Neuronal stem cell (in vitro differentiated cells): ENCODE data around the gene AACS.

ENCODE experiments used
- DNase-seq: peaks from one replicate; pipeline ENCODE4 v3.0.0-alpha.2; 2013; ENCODE audit warnings: low spot score
- H2AFZ ChIP-seq: one replicate; pipeline ENCODE4 v1.6.1; 2013; ENCODE audit warnings: mild to moderate bottlenecking, low read length, inconsistent platforms
- H2AK5ac ChIP-seq: 2 replicates; pipeline ENCODE4 v1.6.1; 2013; ENCODE audit warnings: low read depth, mild to moderate bottlenecking, inconsistent platforms, low read length, moderate library complexity, mixed read lengths
- H2BK120ac ChIP-seq: 2 replicates; pipeline ENCODE4 v1.6.1; 2013; ENCODE audit warnings: low read depth, mild to moderate bottlenecking, inconsistent platforms, low read length, moderate library complexity, mixed read lengths
- H2BK12ac ChIP-seq: one replicate; pipeline ENCODE4 v1.6.1; 2013; ENCODE audit warnings: low read length, inconsistent platforms
- H2BK15ac ChIP-seq: 2 replicates; pipeline ENCODE4 v1.6.1; 2013; ENCODE audit warnings: mild to moderate bottlenecking, low read length, inconsistent platforms, mixed read lengths
- H2BK5ac ChIP-seq: one replicate; pipeline ENCODE4 v1.6.1; 2013; ENCODE audit warnings: inconsistent platforms, mild to moderate bottlenecking, low read length, moderate library complexity
- H3K14ac ChIP-seq: one replicate; pipeline ENCODE4 v1.6.1; 2013; ENCODE audit warnings: low read length, inconsistent platforms
- H3K18ac ChIP-seq: 2 replicates; pipeline ENCODE4 v1.6.1; 2013; ENCODE audit warnings: low read length, inconsistent platforms
- H3K23ac ChIP-seq: 2 replicates; pipeline ENCODE4 v1.6.1; 2013; ENCODE audit warnings: low read depth, mild to moderate bottlenecking, mixed read lengths, low read length, inconsistent platforms; ENCODE audit not compliant: poor library complexity
- H3K27ac ChIP-seq: replicated peaks from 3 replicates; pipeline ENCODE4 v1.5.1; 2013; ENCODE audit warnings: low read length, inconsistent platforms
- H3K27me3 ChIP-seq, 3 experiments: 2 replicates each; pipeline ENCODE4 v1.6.1; 2013; ENCODE audit warnings: low read length in 3 of 3, mild to moderate bottlenecking in 2 of 3, inconsistent platforms in 1 of 3, low read depth in 1 of 3, mixed read lengths in 1 of 3, moderate library complexity in 1 of 3; ENCODE audit not compliant: control insufficient read depth in 3 of 3, insufficient read depth in 3 of 3
- H3K36me3 ChIP-seq, 2 donors: replicated peaks in 1 of 2; 2 replicates each; pipeline ENCODE4 v1.6.1; 2013; ENCODE audit warnings: low read length in 2 of 2; ENCODE audit not compliant: control insufficient read depth in 2 of 2, insufficient read depth in 2 of 2
- H3K4ac ChIP-seq: 2 replicates; pipeline ENCODE4 v1.6.1; 2013; ENCODE audit warnings: inconsistent platforms, mild to moderate bottlenecking, low read length, moderate library complexity
- H3K4me1 ChIP-seq, 2 donors: 1 replicate in 1 of 2; 2 replicates in 1 of 2; pipeline ENCODE4 v1.6.1; 2013; ENCODE audit warnings: low read length in 2 of 2, low read depth in 1 of 2; ENCODE audit not compliant: control insufficient read depth in 2 of 2, insufficient read depth in 1 of 2
- H3K4me2 ChIP-seq: one replicate; pipeline ENCODE4 v1.6.1; 2013; ENCODE audit warnings: mild to moderate bottlenecking, low read length, inconsistent platforms; ENCODE audit not compliant: insufficient read depth, poor library complexity, severe bottlenecking
- H3K4me3 ChIP-seq, 2 donors: 2 replicates each; pipeline ENCODE4 v1.5.1; 2013; ENCODE audit warnings: low read length in 2 of 2, mild to moderate bottlenecking in 2 of 2, inconsistent platforms in 1 of 2, moderate library complexity in 1 of 2
- H3K79me1 ChIP-seq: one replicate; pipeline ENCODE4 v1.6.1; 2013; ENCODE audit warnings: low read depth, mild to moderate bottlenecking, inconsistent platforms, low read length, moderate library complexity
- H3K9ac ChIP-seq: one replicate; pipeline ENCODE4 v1.6.1; 2013; ENCODE audit warnings: mild to moderate bottlenecking, low read depth, low read length, inconsistent platforms; ENCODE audit not compliant: poor library complexity
- H3K9me3 ChIP-seq, 2 donors: replicated peaks in 1 of 2; 2 replicates each; pipeline versions ENCODE3 to v1.6.1; 2013; ENCODE audit warnings: low read length in 2 of 2, mild to moderate bottlenecking in 2 of 2, inconsistent platforms in 1 of 2, low read depth in 1 of 2, mixed read lengths in 1 of 2, moderate library complexity in 1 of 2; ENCODE audit not compliant: control insufficient read depth in 2 of 2, insufficient read depth in 1 of 2
- H4K8ac ChIP-seq: one replicate; pipeline ENCODE4 v1.6.1; 2013; ENCODE audit warnings: low read depth, mild to moderate bottlenecking, inconsistent platforms, low read length, moderate library complexity
- H4K91ac ChIP-seq: one replicate; pipeline ENCODE4 v1.6.1; 2013; ENCODE audit warnings: low read length, low read depth, mild to moderate bottlenecking, inconsistent platforms; ENCODE audit not compliant: poor library complexity
- WGBS, 2 donors: extraction: QIAGEN DNeasy Blood & Tissue Kit; methylation state at CpG; one replicate each; pipeline ENCODE4 v1.1.7; 2013; ENCODE audit warnings: missing lambda C conversion rate in 2 of 2, mixed read lengths in 1 of 2; ENCODE audit not compliant: insufficient read length in 2 of 2, insufficient replicate concordance in 1 of 2; ENCODE audit errors: extremely low coverage in 2 of 2; 5-methylcytosine and 5-hydroxymethylcytosine counted together

Gene AACS

GRCh38 chr12:125120566-125120965 is 55.3 kb downstream of the AACS start:
- H2BK15ac ChIP-seq = no peak overlapping the region
- no peak overlapping the region for H2BK12ac ChIP-seq
- H2BK5ac ChIP-seq = peak overlapping the region; percentile 40
- H3K4me2 ChIP-seq = no peak overlapping the region
- H3K4ac ChIP-seq = no peak overlapping the region
- peak overlapping the region; percentile 10 for H3K14ac ChIP-seq
- H3K9me3 ChIP-seq = peaks cover 0 to 6% of the 10 kb centered on the region in 2 donors
- H3K79me1 ChIP-seq = peaks cover 2% of the 10 kb centered on the region
- no peak overlapping the region for H4K8ac ChIP-seq
- peaks cover 26 to 58% of the 10 kb centered on the region in 2 donors for H3K36me3 ChIP-seq
- H3K27ac ChIP-seq = no peak overlapping the region
- H2AFZ ChIP-seq = no peak overlapping the region
- H2BK120ac ChIP-seq = no peak overlapping the region
- WGBS, 2 donors = no CpG with 5 or more reads among the region's 12 CpGs
- no peak for DNase-seq
- H3K18ac ChIP-seq = peak overlapping the region; percentile 83
- H4K91ac ChIP-seq = peak overlapping the region; percentile 34
- H3K23ac ChIP-seq = peak overlapping the region; percentile 77
- H3K27me3 ChIP-seq = no peaks in the 10 kb centered on the region
- H3K9ac ChIP-seq = no peak overlapping the region
- no peak overlapping the region for H3K4me3 ChIP-seq
- H2AK5ac ChIP-seq = peak overlapping the region; percentile 11
- peaks cover 0 to 3% of the 10 kb centered on the region in 2 donors for H3K4me1 ChIP-seq

GRCh38 chr12:125121106-125121505 is 55.9 kb downstream of the AACS start:
- DNase-seq = no peak
- Histone ChIP-seq H3K14ac (peak overlapping the region; percentile 10), H3K27me3 (no peaks in the 10 kb centered on the region), H3K4me2 (no peak overlapping the region), H2BK15ac (no peak overlapping the region), H3K79me1 (peaks cover 2% of the 10 kb centered on the region), H3K23ac (peak overlapping the region; percentile 32), H2BK120ac (no peak overlapping the region), H3K18ac (peak overlapping the region; percentile 51), H2BK12ac (no peak overlapping the region), H4K8ac (no peak overlapping the region), H2AFZ (no peak overlapping the region), H3K9me3 (peaks cover 0 to 6% of the 10 kb centered on the region in 2 donors), H3K36me3 (peaks cover 24 to 56% of the 10 kb centered on the region in 2 donors), H3K4me3 (no peak overlapping the region), H3K4me1 (peaks cover 0 to 1% of the 10 kb centered on the region in 2 donors), H4K91ac (no peak overlapping the region), H2AK5ac (no peak overlapping the region), H2BK5ac (peak overlapping the region; percentile 40), H3K4ac (no peak overlapping the region), H3K27ac (no peak overlapping the region), H3K9ac (no peak overlapping the region)
- no CpG with 5 or more reads among the region's 14 CpGs for WGBS, 2 donors

GRCh38 chr12:125122668-125123067 is 57.4 kb downstream of the AACS start:
- peaks cover 26 to 52% of the 10 kb centered on the region in 2 donors for H3K36me3 ChIP-seq

GRCh38 chr12:125124320-125124966 is 59.2 kb downstream of the AACS start:
- no CpG with 5 or more reads among the region's 11 CpGs for WGBS, 2 donors
- no peak overlapping the region for H2BK120ac ChIP-seq
- H3K9me3 ChIP-seq = peaks cover 0 to 5% of the 10 kb centered on the region in 2 donors
- H3K4ac ChIP-seq = no peak overlapping the region
- no peak overlapping the region for H4K8ac ChIP-seq
- no peak overlapping the region for H3K23ac ChIP-seq
- H2AK5ac ChIP-seq = no peak overlapping the region
- H3K27ac ChIP-seq = no peak overlapping the region
- H3K36me3 ChIP-seq = peaks cover 18 to 41% of the 10 kb centered on the region in 2 donors
- no peak overlapping the region for H2BK15ac ChIP-seq
- H3K9ac ChIP-seq = no peak overlapping the region
- H3K4me1 ChIP-seq = peaks cover 0 to 1% of the 10 kb centered on the region in 2 donors
- H2AFZ ChIP-seq = no peak overlapping the region
- H3K14ac ChIP-seq = no peak overlapping the region
- H2BK5ac ChIP-seq = no peak overlapping the region
- H3K4me3 ChIP-seq = no peak overlapping the region
- no peak for DNase-seq
- no peak overlapping the region for H3K18ac ChIP-seq
- H4K91ac ChIP-seq = no peak overlapping the region
- no peaks in the 10 kb centered on the region for H3K27me3 ChIP-seq
- no peak overlapping the region for H3K4me2 ChIP-seq
- no peak overlapping the region for H2BK12ac ChIP-seq
- peaks cover 2% of the 10 kb centered on the region for H3K79me1 ChIP-seq

More at GRCh38 chr12:125122668-125123067, 57.4 kb downstream of the AACS start:
- no peak overlapping the region for H3K27ac ChIP-seq
- no peak overlapping the region for H3K4me2 ChIP-seq
- no peak overlapping the region for H2BK5ac ChIP-seq
- no peak overlapping the region for H2AK5ac ChIP-seq
- peaks cover 0 to 6% of the 10 kb centered on the region in 2 donors for H3K9me3 ChIP-seq
- no peak for DNase-seq
- H4K91ac ChIP-seq = no peak overlapping the region
- H3K4me3 ChIP-seq = no peak overlapping the region
- no peak overlapping the region for H3K18ac ChIP-seq
- no peak overlapping the region for H3K23ac ChIP-seq
- no peak overlapping the region for H4K8ac ChIP-seq
- WGBS, 2 donors = no CpG with 5 or more reads among the region's 14 CpGs
- H2BK15ac ChIP-seq = no peak overlapping the region
- no peak overlapping the region for H3K9ac ChIP-seq
- H3K4ac ChIP-seq = no peak overlapping the region
- H3K79me1 ChIP-seq = peaks cover 2% of the 10 kb centered on the region
- no peak overlapping the region for H2BK12ac ChIP-seq
- H3K14ac ChIP-seq = no peak overlapping the region
- no peak overlapping the region for H2BK120ac ChIP-seq
- peaks cover 0 to 1% of the 10 kb centered on the region in 2 donors for H3K4me1 ChIP-seq
- no peaks in the 10 kb centered on the region for H3K27me3 ChIP-seq
- no peak overlapping the region for H2AFZ ChIP-seq
